Spleen (tissue), 7 donors: Measurements from ENCODE around the gene DSE.

Experiments
- CTCF ChIP-seq, 11 experiments: fragments of 200-600 bp in 7 of 11; fragments of 450-650 bp in 4 of 11; sonication (generic) in 4 of 11; IDR thresholded peaks in 8 of 11; conservative IDR thresholded peaks in 3 of 11; 1 replicate in 7 of 11; 2 replicates in 4 of 11; pipeline versions ENCODE4 v1.4.0 to v1.8.0; 2016 to 2021; ENCODE audit warnings: antibody characterized with exemption in 11 of 11, inconsistent platforms in 4 of 11, mild to moderate bottlenecking in 1 of 11
- POLR2A ChIP-seq, 3 donors: fragments of 450-650 bp; IDR thresholded peaks; one replicate each; pipeline ENCODE4 v1.5.1; 2017; ENCODE audit warnings: antibody characterized with exemption in 3 of 3, mild to moderate bottlenecking in 1 of 3
- POLR2AphosphoS5 ChIP-seq, 3 donors: sonication (generic); formaldehyde crosslinking; IDR thresholded peaks; one replicate each; pipeline ENCODE4 v1.5.1; 2017; ENCODE audit warnings: antibody characterized with exemption in 3 of 3
- donor health status: DM: no; HTN: no; CAD: no; lungs with moderate emphysema.
- donor health status: DM: no; HTN: no; CAD: no.
- donor health status: DM: no; HTN: no; CAD: no.

GRCh38 chr6:116436586-116436985 is 65.8 kb downstream of the DSE start:
- no peak for TF ChIP-seq CTCF (IDR thresholded peaks at IDR 0.05 in 8 of 11, conservative IDR thresholded peaks at IDR 0.05 in 3 of 11)
- TF ChIP-seq POLR2A (IDR thresholded peaks at IDR 0.05), result no peak
- no peak for TF ChIP-seq POLR2AphosphoS5 (IDR thresholded peaks at IDR 0.05)
